Peyer's patch (tissue), 4 donors: ENCODE data around the gene VWF.

Source experiments
- CTCF ChIP-seq, 6 experiments: fragments of 450-650 bp in 4 of 6; fragments of 200-600 bp in 2 of 6; sonication (generic) in 1 of 6; IDR thresholded peaks; one replicate each; pipeline ENCODE4 v1.5.1; 2017 to 2019; ENCODE audit warnings: antibody characterized with exemption in 6 of 6, mild to moderate bottlenecking in 3 of 6, moderate library complexity in 1 of 6
- POLR2A ChIP-seq, 2 donors: fragments of 450-650 bp; IDR thresholded peaks; one replicate each; pipeline ENCODE4 v1.5.1; 2017; ENCODE audit warnings: antibody characterized with exemption in 2 of 2, mild to moderate bottlenecking in 2 of 2, moderate library complexity in 2 of 2

GRCh38 chr12:5964913-5965900 is 159.3 kb downstream of the VWF start:
- TF ChIP-seq CTCF (IDR thresholded peaks at IDR 0.05) (no peak), POLR2A (IDR thresholded peaks at IDR 0.05) (no peak)
